GM12878 (cell line): Measurements from ENCODE around the gene ARFRP1. TPM values are rescaled to one million over a fixed set of nuclear protein-coding genes. Genes with fewer than 3 reads are reported as not detected.

Experiments used
- ATAC-seq: fragments of 200-7000 bp; cut with Tn5 transposase; 3 replicates; pipeline ENCODE4 v1.9.1; 2020; ENCODE audit warnings: mild to moderate bottlenecking, moderate library complexity
- BruUV-seq: library from RNA; stranded (reverse); fragments of 400-500 nt; replicated peaks from 2 replicates; lab custom pipeline; 2021; lab: Mats Ljungman, UMichigan
- CTCF ChIA-PET: fragments of 300-600 bp; sonication (Branson Sonifier 250); formaldehyde crosslinking; extraction: SDS; loops from one replicate; lab custom pipeline; 2021; ENCODE audit warnings: inconsistent platforms; lab: Yijun Ruan, JAX
- POLR2A ChIA-PET: fragments of 350-600 bp; formaldehyde crosslinking; extraction: SDS; loops from one replicate; lab custom pipeline; 2021; ENCODE audit warnings: inconsistent platforms; lab: Charles Lee
- RAD21 ChIA-PET: fragments of 300-600 bp; sonication (Branson Sonifier 250); formaldehyde crosslinking; loops from one replicate; lab custom pipeline; 2023; ENCODE audit warnings: antibody characterized with exemption; ENCODE audit not compliant: unreplicated experiment; lab: Charles Lee
- SMC1A ChIA-PET: fragments of 300-600 bp; sonication (Branson Sonifier 250); formaldehyde crosslinking; loops from one replicate; lab custom pipeline; 2023; ENCODE audit not compliant: unreplicated experiment, uncharacterized antibody; lab: Charles Lee
- DNase-seq: peaks from one replicate; pipeline ENCODE4 v3.0.0-alpha.2; 2011; ENCODE audit warnings: low read depth, low spot score
- FAIRE-seq: peaks from 3 replicates; lab custom pipeline; 2011; peaks lifted over from hg19 to GRCh38; lab: Jason Lieb, UNC
- H2AFZ ChIP-seq: 2 replicates; pipeline ENCODE4 v1.6.0; 2011; ENCODE audit warnings: low read depth, low read length, control low read depth; ENCODE audit not compliant: control insufficient read depth
- H3K27ac ChIP-seq: 2 replicates; pipeline ENCODE4 v1.5.1; 2011; ENCODE audit warnings: control low read depth; ENCODE audit not compliant: control insufficient read depth, insufficient read depth
- H3K27me3 ChIP-seq, 2 experiments: replicated peaks in 1 of 2; 2 replicates each; pipeline versions ENCODE4 v1.6.0 to v1.6.1; 2011; ENCODE audit warnings: low read length in 1 of 2; ENCODE audit not compliant: control insufficient read depth in 2 of 2, insufficient read depth in 2 of 2
- H3K36me3 ChIP-seq, 2 experiments: 2 replicates each; pipeline ENCODE4 v1.5.1; 2011; ENCODE audit warnings: low read length in 1 of 2; ENCODE audit not compliant: control insufficient read depth in 2 of 2, insufficient read depth in 2 of 2
- H3K4me1 ChIP-seq: 2 replicates; pipeline ENCODE4 v1.6.1; 2011; ENCODE audit warnings: mild to moderate bottlenecking, low read length, moderate library complexity, mixed read lengths; ENCODE audit not compliant: control insufficient read depth, insufficient read depth
- H3K4me2 ChIP-seq: 2 replicates; pipeline ENCODE4 v1.6.0; 2011; ENCODE audit warnings: control low read depth; ENCODE audit not compliant: control insufficient read depth, insufficient read depth
- H3K4me3 ChIP-seq: fragments of 200-600 bp; sonication (generic); 2 replicates; pipeline ENCODE4 v1.5.1; 2016
- H3K79me2 ChIP-seq: 2 replicates; pipeline ENCODE4 v1.6.0; 2011; ENCODE audit warnings: low read length; ENCODE audit not compliant: control insufficient read depth, insufficient read depth
- H3K9ac ChIP-seq: 2 replicates; pipeline ENCODE4 v1.8.0; 2011; ENCODE audit warnings: low read length, control low read depth, mixed read lengths; ENCODE audit not compliant: control insufficient read depth, insufficient read depth
- H3K9me3 ChIP-seq: replicated peaks from 3 replicates; pipeline ENCODE4 v1.5.1; 2011; ENCODE audit warnings: mild to moderate bottlenecking, low read length; ENCODE audit not compliant: control insufficient read depth, insufficient read depth
- H4K20me1 ChIP-seq: 2 replicates; pipeline ENCODE4 v1.6.0; 2011; ENCODE audit not compliant: control insufficient read depth, insufficient read depth
- POLR2A ChIP-seq: IDR thresholded peaks from 2 replicates; pipeline ENCODE4 v1.6.1; 2011; ENCODE audit warnings: low read depth, mild to moderate bottlenecking, low read length
- WGBS: methylation state at CpG from one replicate; pipeline ENCODE4 v1.1.6; 2016; ENCODE audit warnings: low lambda C conversion rate; ENCODE audit not compliant: insufficient replicate concordance, insufficient coverage; ENCODE audit errors: missing lambda C conversion rate; 5-methylcytosine and 5-hydroxymethylcytosine counted together
- in situ Hi-C: fragments of 300-500 bp; cut with MboI; formaldehyde crosslinking; loops from 9 replicates; pipeline ENCODE4 v1.14.3; 2018; ENCODE audit warnings: mixed read lengths
- intact Hi-C: fragments of 100-400 bp; cut with micrococcal nuclease; formaldehyde crosslinking; loops from one replicate; pipeline ENCODE4 v1.14.2; 2022; ENCODE audit not compliant: unreplicated experiment
- polyA plus RNA-seq, 11 experiments: library from polyadenylated mRNA; depleted of rRNA in 4 of 11; unstranded in 6 of 11; stranded (reverse) in 5 of 11; fragments of >200 nt; fragmentation: Nextera tagmentation in 4 of 11; fragmentation: Illumina TruSeq in 1 of 11; extraction: Ambion mirVana in 4 of 11; extraction: Trizol in 1 of 11; gene quantifications; 1 replicate in 1 of 11; 2 replicates in 10 of 11; pipeline versions ENCODE4 v1.2.1 to v1.2.3, GENCODE V29; 2011 to 2016; ENCODE audit warnings: inconsistent platforms in 2 of 11, missing spikeins in 2 of 11, low read depth in 1 of 11
- total RNA-seq, 4 experiments: library from RNA; depleted of rRNA in 3 of 4; stranded (reverse); fragments of >200 nt in 3 of 4; fragmentation: Illumina TruSeq in 1 of 4; extraction: Trizol in 1 of 4; gene quantifications; 2 replicates each; pipeline versions ENCODE4 v1.2.1 to v1.2.3, GENCODE V29; 2013 to 2021
- TF ChIP-seq, protein P1 (sequence below): IDR thresholded peaks from 2 replicates; pipeline ENCODE4 v1.6.1; 2012; ENCODE audit warnings: improper control_type of control experiment, low read depth, low read length; ENCODE audit not compliant: insufficient replicate concordance

ARFRP1 gene
- total and polyA plus RNA-seq, 10 of the 15 experiments (the other 5 are each of a cell fraction or from before 2014, with no cell fraction given), result 0.37 to 71.7 (median 34.6) TPM

DNA sequence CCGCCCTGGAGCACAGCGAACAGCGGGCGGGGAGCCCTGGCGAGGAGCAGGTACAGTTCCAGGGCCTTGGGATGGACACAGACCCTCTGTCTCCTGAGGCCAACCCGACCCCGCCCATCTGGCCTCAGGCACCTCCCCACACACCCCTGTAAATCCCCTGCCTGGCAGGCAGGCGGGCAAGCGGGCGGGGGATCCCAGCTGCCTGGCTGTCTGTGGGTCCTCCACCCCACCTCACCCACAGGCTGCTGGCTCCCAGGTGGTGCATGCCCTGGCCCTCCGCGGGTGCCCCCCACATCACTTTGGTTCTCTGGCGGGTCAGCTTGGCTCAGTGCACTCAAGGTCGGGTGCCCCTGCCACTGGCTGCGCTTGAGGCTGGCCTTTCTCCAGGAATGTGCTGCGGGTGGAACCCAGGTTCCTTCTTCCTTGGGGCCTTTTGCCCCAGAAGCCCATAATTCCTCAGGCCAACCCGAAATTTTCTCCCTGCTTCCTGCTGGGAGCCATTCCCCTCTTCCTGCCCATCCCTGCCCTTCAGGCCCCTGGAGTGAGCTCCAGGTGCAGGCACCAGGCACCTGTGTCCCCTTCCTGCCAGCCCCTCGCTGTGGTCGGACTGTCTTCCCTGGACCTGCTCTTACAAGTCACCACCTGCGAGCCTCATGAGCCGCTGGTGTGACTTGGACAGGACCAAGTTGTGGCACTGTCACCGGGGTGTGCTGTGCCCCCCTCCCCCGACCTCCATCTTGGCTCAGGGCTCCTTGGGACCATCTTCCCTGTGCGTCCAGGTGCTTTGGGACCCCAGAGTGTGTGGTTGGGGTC lies 16.7 kb downstream of the ARFRP1 start:
- ChIA-PET SMC1A (no interaction called here), POLR2A (no interaction called here), RAD21 (no interaction called here), CTCF (no interaction called here)
- no peaks in the 10 kb centered on the region for H3K9me3 ChIP-seq
- intact Hi-C loops (no loop called here), in situ Hi-C loops (no loop called here)
- no peaks in the 10 kb centered on the region for H3K36me3 ChIP-seq
- WGBS, result 67% methylated on average over 24 of the region's 24 CpGs
- TF ChIP-seq, protein P1, sequence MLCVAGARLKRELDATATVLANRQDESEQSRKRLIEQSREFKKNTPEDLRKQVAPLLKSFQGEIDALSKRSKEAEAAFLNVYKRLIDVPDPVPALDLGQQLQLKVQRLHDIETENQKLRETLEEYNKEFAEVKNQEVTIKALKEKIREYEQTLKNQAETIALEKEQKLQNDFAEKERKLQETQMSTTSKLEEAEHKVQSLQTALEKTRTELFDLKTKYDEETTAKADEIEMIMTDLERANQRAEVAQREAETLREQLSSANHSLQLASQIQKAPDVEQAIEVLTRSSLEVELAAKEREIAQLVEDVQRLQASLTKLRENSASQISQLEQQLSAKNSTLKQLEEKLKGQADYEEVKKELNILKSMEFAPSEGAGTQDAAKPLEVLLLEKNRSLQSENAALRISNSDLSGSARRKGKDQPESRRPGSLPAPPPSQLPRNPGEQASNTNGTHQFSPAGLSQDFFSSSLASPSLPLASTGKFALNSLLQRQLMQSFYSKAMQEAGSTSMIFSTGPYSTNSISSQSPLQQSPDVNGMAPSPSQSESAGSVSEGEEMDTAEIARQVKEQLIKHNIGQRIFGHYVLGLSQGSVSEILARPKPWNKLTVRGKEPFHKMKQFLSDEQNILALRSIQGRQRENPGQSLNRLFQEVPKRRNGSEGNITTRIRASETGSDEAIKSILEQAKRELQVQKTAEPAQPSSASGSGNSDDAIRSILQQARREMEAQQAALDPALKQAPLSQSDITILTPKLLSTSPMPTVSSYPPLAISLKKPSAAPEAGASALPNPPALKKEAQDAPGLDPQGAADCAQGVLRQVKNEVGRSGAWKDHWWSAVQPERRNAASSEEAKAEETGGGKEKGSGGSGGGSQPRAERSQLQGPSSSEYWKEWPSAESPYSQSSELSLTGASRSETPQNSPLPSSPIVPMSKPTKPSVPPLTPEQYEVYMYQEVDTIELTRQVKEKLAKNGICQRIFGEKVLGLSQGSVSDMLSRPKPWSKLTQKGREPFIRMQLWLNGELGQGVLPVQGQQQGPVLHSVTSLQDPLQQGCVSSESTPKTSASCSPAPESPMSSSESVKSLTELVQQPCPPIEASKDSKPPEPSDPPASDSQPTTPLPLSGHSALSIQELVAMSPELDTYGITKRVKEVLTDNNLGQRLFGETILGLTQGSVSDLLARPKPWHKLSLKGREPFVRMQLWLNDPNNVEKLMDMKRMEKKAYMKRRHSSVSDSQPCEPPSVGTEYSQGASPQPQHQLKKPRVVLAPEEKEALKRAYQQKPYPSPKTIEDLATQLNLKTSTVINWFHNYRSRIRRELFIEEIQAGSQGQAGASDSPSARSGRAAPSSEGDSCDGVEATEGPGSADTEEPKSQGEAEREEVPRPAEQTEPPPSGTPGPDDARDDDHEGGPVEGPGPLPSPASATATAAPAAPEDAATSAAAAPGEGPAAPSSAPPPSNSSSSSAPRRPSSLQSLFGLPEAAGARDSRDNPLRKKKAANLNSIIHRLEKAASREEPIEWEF, result no peak
- TF ChIP-seq POLR2A, result peak; percentile 50; the same call in 1 of the 2 replicates
- H3K4me1 ChIP-seq, result no peaks in the 10 kb centered on the region; the same call in 1 of the 2 replicates
- H2AFZ ChIP-seq, result no peak overlapping the region
- no peaks in the 10 kb centered on the region for H3K27me3 ChIP-seq
- no peak overlapping the region for H3K27ac ChIP-seq
- H3K9ac ChIP-seq, result no peak overlapping the region
- peak; percentile 60 for ATAC-seq
- no peak overlapping the region for H3K4me3 ChIP-seq
- no peak for FAIRE-seq
- no peak overlapping the region for H3K4me2 ChIP-seq
- BruUV-seq, result no TSS peak
- H4K20me1 ChIP-seq, result no peaks in the 10 kb centered on the region
- no peak for DNase-seq
- H3K79me2 ChIP-seq, result no peaks in the 10 kb centered on the region
